IPS DF 6.9 (cell line): ENCODE data around the gene MRPS9.

Experiments used
- DNase-seq: peaks from one replicate; pipeline ENCODE4 v3.0.0-alpha.2; 2013; ENCODE audit warnings: low read depth, low spot score
- H3K27ac ChIP-seq: one replicate; pipeline ENCODE4 v1.5.1; 2013; ENCODE audit warnings: low read length, control low read depth
- H3K27me3 ChIP-seq: 2 replicates; pipeline ENCODE4 v1.6.1; 2013; ENCODE audit warnings: mild to moderate bottlenecking, low read length; ENCODE audit not compliant: control insufficient read depth, insufficient read depth
- H3K36me3 ChIP-seq: 2 replicates; pipeline ENCODE4 v1.6.1; 2013; ENCODE audit warnings: low read length; ENCODE audit not compliant: control insufficient read depth, insufficient read depth
- H3K4me1 ChIP-seq: 2 replicates; pipeline ENCODE4 v1.6.1; 2013; ENCODE audit warnings: low read length; ENCODE audit not compliant: control insufficient read depth, insufficient read depth
- H3K4me3 ChIP-seq: 2 replicates; pipeline ENCODE4 v1.5.1; 2013; ENCODE audit warnings: mild to moderate bottlenecking, low read length
- H3K9me3 ChIP-seq: 2 replicates; pipeline ENCODE4 v1.6.1; 2013; ENCODE audit warnings: low read length, inconsistent platforms; ENCODE audit not compliant: control insufficient read depth, insufficient read depth
- WGBS: extraction: QIAGEN DNeasy Blood & Tissue Kit; methylation state at CpG from one replicate; pipeline ENCODE4 v1.1.7; 2013; ENCODE audit warnings: mixed read lengths, missing lambda C conversion rate; ENCODE audit not compliant: insufficient read length, insufficient coverage; 5-methylcytosine and 5-hydroxymethylcytosine counted together

MRPS9 gene

GRCh38 chr2:105136394-105136793 lies 98.5 kb downstream of the MRPS9 start:
- Histone ChIP-seq H3K36me3 (no peaks in the 10 kb centered on the region), H3K4me1 (no peaks in the 10 kb centered on the region), H3K27me3 (no peaks in the 10 kb centered on the region), H3K27ac (no peak overlapping the region), H3K9me3 (no peaks in the 10 kb centered on the region), H3K4me3 (no peak overlapping the region)
- WGBS = no CpG with 5 or more reads among the region's 4 CpGs
- no peak for DNase-seq

- H3K9me3 ChIP-seq = no peaks in the 10 kb centered on the region
- WGBS = 100% methylated on average over 1 of the region's 5 CpGs
- no peak overlapping the region for H3K27ac ChIP-seq
- no peaks in the 10 kb centered on the region for H3K27me3 ChIP-seq
- no peaks in the 10 kb centered on the region for H3K36me3 ChIP-seq
- H3K4me1 ChIP-seq = no peaks in the 10 kb centered on the region
- DNase-seq = no peak
- no peak overlapping the region for H3K4me3 ChIP-seq
Observed at GRCh38 chr2:105138643-105139042, 100.8 kb downstream of the MRPS9 start.

GRCh38 chr2:105139556-105140239 lies 101.8 kb downstream of the MRPS9 start:
- H3K9me3 ChIP-seq = no peaks in the 10 kb centered on the region
- WGBS = no CpG with 5 or more reads among the region's 6 CpGs
- H3K27me3 ChIP-seq = no peaks in the 10 kb centered on the region
- H3K4me3 ChIP-seq = no peak overlapping the region
- no peak overlapping the region for H3K27ac ChIP-seq
- H3K4me1 ChIP-seq = no peaks in the 10 kb centered on the region
- H3K36me3 ChIP-seq = no peaks in the 10 kb centered on the region
- no peak for DNase-seq

- no peak overlapping the region for H3K4me3 ChIP-seq
- H3K9me3 ChIP-seq = no peaks in the 10 kb centered on the region
- no peak for DNase-seq
- H3K4me1 ChIP-seq = no peaks in the 10 kb centered on the region
- no peaks in the 10 kb centered on the region for H3K27me3 ChIP-seq
- no peak overlapping the region for H3K27ac ChIP-seq
- H3K36me3 ChIP-seq = no peaks in the 10 kb centered on the region
- WGBS = no CpG with 5 or more reads among the region's 1 CpG
Observed at GRCh38 chr2:105140240-105140568, 102.3 kb downstream of the MRPS9 start.

GRCh38 chr2:105141099-105141614 lies 103.3 kb downstream of the MRPS9 start:
- Histone ChIP-seq H3K4me1 (no peaks in the 10 kb centered on the region), H3K9me3 (no peaks in the 10 kb centered on the region), H3K27me3 (no peaks in the 10 kb centered on the region), H3K4me3 (no peak overlapping the region), H3K27ac (no peak overlapping the region), H3K36me3 (no peaks in the 10 kb centered on the region)
- no peak for DNase-seq
- no CpG with 5 or more reads among the region's 4 CpGs for WGBS

GRCh38 chr2:105142239-105142638 lies 104.4 kb downstream of the MRPS9 start:
- H3K27me3 ChIP-seq = no peaks in the 10 kb centered on the region
- no peaks in the 10 kb centered on the region for H3K9me3 ChIP-seq
- no peak overlapping the region for H3K4me3 ChIP-seq
- DNase-seq = no peak
- no peaks in the 10 kb centered on the region for H3K36me3 ChIP-seq
- H3K4me1 ChIP-seq = no peaks in the 10 kb centered on the region
- no CpG with 5 or more reads among the region's 5 CpGs for WGBS
- H3K27ac ChIP-seq = no peak overlapping the region

- no peaks in the 10 kb centered on the region for H3K4me1 ChIP-seq
- no peak for DNase-seq
- no peaks in the 10 kb centered on the region for H3K27me3 ChIP-seq
- peak overlapping the region; percentile 50; the same call in 1 of the 2 replicates for H3K4me3 ChIP-seq
- H3K27ac ChIP-seq = no peak overlapping the region
- H3K9me3 ChIP-seq = no peaks in the 10 kb centered on the region
- WGBS = 100% methylated on average over 2 of the region's 6 CpGs
- H3K36me3 ChIP-seq = no peaks in the 10 kb centered on the region
Observed at GRCh38 chr2:105143094-105143466, 105.2 kb downstream of the MRPS9 start.

- H3K27me3 ChIP-seq = no peaks in the 10 kb centered on the region
- H3K27ac ChIP-seq = no peak overlapping the region
- no peak for DNase-seq
- no peaks in the 10 kb centered on the region for H3K9me3 ChIP-seq
- no peaks in the 10 kb centered on the region for H3K4me1 ChIP-seq
- H3K4me3 ChIP-seq = peak overlapping the region; percentile 50; the same call in 1 of the 2 replicates
- no CpG with 5 or more reads among the region's 53 CpGs for WGBS
- no peaks in the 10 kb centered on the region for H3K36me3 ChIP-seq
Observed at GRCh38 chr2:105143467-105144151, 105.7 kb downstream of the MRPS9 start.

- Histone ChIP-seq H3K4me3 (peak overlapping the region; percentile 50; the same call in 1 of the 2 replicates), H3K36me3 (no peaks in the 10 kb centered on the region), H3K4me1 (no peaks in the 10 kb centered on the region), H3K9me3 (no peaks in the 10 kb centered on the region), H3K27me3 (no peaks in the 10 kb centered on the region), H3K27ac (no peak overlapping the region)
- no CpG with 5 or more reads among the region's 62 CpGs for WGBS
- no peak for DNase-seq
Observed at GRCh38 chr2:105144152-105144940, 106.5 kb downstream of the MRPS9 start.

GRCh38 chr2:105144941-105145300 lies 107.1 kb downstream of the MRPS9 start:
- Histone ChIP-seq H3K4me3 (no peak overlapping the region), H3K9me3 (no peaks in the 10 kb centered on the region), H3K36me3 (no peaks in the 10 kb centered on the region), H3K4me1 (no peaks in the 10 kb centered on the region), H3K27me3 (no peaks in the 10 kb centered on the region), H3K27ac (no peak overlapping the region)
- WGBS = no CpG with 5 or more reads among the region's 2 CpGs
- no peak for DNase-seq
